IMR-90 (cell line): ENCODE results near the gene CYSRT1. TPM values are rescaled to one million over a fixed set of nuclear protein-coding genes. Genes with fewer than 3 reads are reported as not detected.

Experiments used
- ATAC-seq: fragments of 200-7000 bp; cut with Tn5 transposase; 2 replicates; pipeline ENCODE4 v1.9.1; 2020; ENCODE audit warnings: low read depth, mild to moderate bottlenecking, moderate library complexity
- BruUV-seq: library from RNA; stranded (reverse); fragments of 400-500 nt; replicated peaks from 2 replicates; lab custom pipeline; 2021; lab: Mats Ljungman, UMichigan
- CTCF ChIA-PET: fragments of 300-600 bp; formaldehyde crosslinking; extraction: SDS; loops from one replicate; lab custom pipeline; 2021; ENCODE audit warnings: antibody characterized with exemption; lab: Yijun Ruan, JAX
- POLR2A ChIA-PET: fragments of 300-600 bp; sonication (Branson Sonifier 250); formaldehyde crosslinking; loops from one replicate; lab custom pipeline; 2022; ENCODE audit warnings: antibody characterized with exemption; ENCODE audit not compliant: unreplicated experiment; lab: Charles Lee
- DNase-seq: peaks from one replicate; pipeline ENCODE4 v3.0.0; 2013
- H2AFZ ChIP-seq: replicated peaks from 2 replicates; pipeline ENCODE3; 2013; ENCODE audit warnings: low read length, mild to moderate bottlenecking; ENCODE audit not compliant: poor library complexity
- H2AK5ac ChIP-seq: 2 replicates; pipeline ENCODE4 v1.6.1; 2013; ENCODE audit warnings: low read depth, low read length, inconsistent platforms
- H2AK9ac ChIP-seq: replicated peaks from 2 replicates; pipeline ENCODE3; 2013; ENCODE audit warnings: mild to moderate bottlenecking, low read depth, low read length, moderate library complexity; ENCODE audit not compliant: poor library complexity
- H2BK120ac ChIP-seq: 2 replicates; pipeline ENCODE4 v1.6.1; 2013; ENCODE audit warnings: low read depth, low read length, inconsistent platforms
- H2BK15ac ChIP-seq: 3 replicates; pipeline ENCODE4 v1.6.1; 2013; ENCODE audit warnings: low read depth, low read length, inconsistent platforms
- H2BK20ac ChIP-seq: 2 replicates; pipeline ENCODE4 v1.6.1; 2013; ENCODE audit warnings: low read depth, mild to moderate bottlenecking, inconsistent platforms, low read length, moderate library complexity
- H2BK5ac ChIP-seq: 2 replicates; pipeline ENCODE4 v1.6.1; 2013; ENCODE audit warnings: mild to moderate bottlenecking, low read depth, low read length, inconsistent platforms; ENCODE audit not compliant: poor library complexity, severe bottlenecking
- H3K14ac ChIP-seq: replicated peaks from 2 replicates; pipeline ENCODE4 v1.6.1; 2013; ENCODE audit warnings: low read depth, low read length, inconsistent platforms
- H3K18ac ChIP-seq: 2 replicates; pipeline ENCODE4 v1.6.1; 2013; ENCODE audit warnings: low read depth, low read length, control low read depth
- H3K23ac ChIP-seq: 2 replicates; pipeline ENCODE4 v1.6.1; 2013; ENCODE audit warnings: low read depth, low read length, inconsistent platforms
- H3K27ac ChIP-seq: 2 replicates; pipeline ENCODE4 v1.5.1; 2013; ENCODE audit warnings: mild to moderate bottlenecking, control low read depth, low read length; ENCODE audit not compliant: insufficient read depth
- H3K27me3 ChIP-seq: 2 replicates; pipeline ENCODE4 v1.6.1; 2013; ENCODE audit warnings: low read length; ENCODE audit not compliant: control insufficient read depth, insufficient read depth
- H3K36me3 ChIP-seq: 2 replicates; pipeline ENCODE4 v1.6.1; 2013; ENCODE audit warnings: low read length, mixed read lengths; ENCODE audit not compliant: control insufficient read depth, insufficient read depth
- H3K4ac ChIP-seq: 2 replicates; pipeline ENCODE4 v1.6.1; 2013; ENCODE audit warnings: low read depth, low read length, inconsistent platforms
- H3K4me1 ChIP-seq: 2 replicates; pipeline ENCODE4 v1.6.1; 2013; ENCODE audit warnings: low read length, mixed read lengths; ENCODE audit not compliant: control insufficient read depth, insufficient read depth
- H3K4me2 ChIP-seq: 2 replicates; pipeline ENCODE4 v1.6.1; 2013; ENCODE audit warnings: low read depth, mild to moderate bottlenecking, control low read depth, low read length, moderate library complexity
- H3K4me3 ChIP-seq: 2 replicates; pipeline ENCODE4 v1.5.1; 2013; ENCODE audit warnings: low read depth, mild to moderate bottlenecking, control low read depth, low read length, moderate library complexity; ENCODE audit not compliant: insufficient read depth
- H3K56ac ChIP-seq: 2 replicates; pipeline ENCODE4 v1.6.1; 2013; ENCODE audit warnings: low read length, inconsistent platforms; ENCODE audit not compliant: insufficient read depth; ENCODE audit errors: extremely low read depth
- H3K79me1 ChIP-seq, 2 experiments: 2 replicates each; pipeline ENCODE4 v1.6.1; 2013; ENCODE audit warnings: low read length in 2 of 2, inconsistent platforms in 1 of 2, low read depth in 1 of 2
- H3K9ac ChIP-seq: 2 replicates; pipeline ENCODE4 v1.6.1; 2013; ENCODE audit warnings: low read depth, low read length, control low read depth
- H3K9me1 ChIP-seq: 2 replicates; pipeline ENCODE4 v1.6.1; 2013; ENCODE audit warnings: low read length, inconsistent platforms; ENCODE audit not compliant: insufficient read depth
- H3K9me3 ChIP-seq: 2 replicates; pipeline ENCODE4 v1.6.1; 2013; ENCODE audit warnings: low read length; ENCODE audit not compliant: control insufficient read depth, insufficient read depth
- H4K20me1 ChIP-seq: 2 replicates; pipeline ENCODE4 v1.6.1; 2013; ENCODE audit warnings: low read length, inconsistent platforms; ENCODE audit not compliant: insufficient read depth
- H4K5ac ChIP-seq: 2 replicates; pipeline ENCODE4 v1.6.1; 2013; ENCODE audit warnings: mild to moderate bottlenecking, low read depth, low read length, control low read depth
- H4K8ac ChIP-seq, 2 experiments: 2 replicates each; pipeline ENCODE4 v1.6.1; 2013; ENCODE audit warnings: low read depth in 2 of 2, low read length in 2 of 2, control low read depth in 1 of 2, inconsistent platforms in 1 of 2
- H4K91ac ChIP-seq: 2 replicates; pipeline ENCODE4 v1.6.1; 2013; ENCODE audit warnings: low read depth, low read length, inconsistent platforms; ENCODE audit not compliant: insufficient read depth
- CHD1 ChIP-seq: IDR thresholded peaks from 2 replicates; pipeline ENCODE4 v1.6.1; 2012; ENCODE audit warnings: low read depth, low read length, improper control_type of control experiment
- MAZ ChIP-seq: IDR thresholded peaks from 2 replicates; pipeline ENCODE4 v1.6.1; 2012; ENCODE audit warnings: low read depth, mild to moderate bottlenecking, low read length, improper control_type of control experiment, moderate library complexity, borderline replicate concordance
- MXI1 ChIP-seq: IDR thresholded peaks from 2 replicates; pipeline ENCODE4 v1.6.1; 2012; ENCODE audit warnings: low read depth, mild to moderate bottlenecking, low read length, moderate library complexity, borderline replicate concordance
- RFX5 ChIP-seq: IDR thresholded peaks from 2 replicates; pipeline ENCODE4 v1.8.0; 2012; ENCODE audit warnings: low read depth, mild to moderate bottlenecking, low read length, moderate library complexity
- SMC3 ChIP-seq: fragments of 150-350 bp; IDR thresholded peaks from 2 replicates; pipeline ENCODE4 v1.6.1; 2016; ENCODE audit warnings: low read depth, mild to moderate bottlenecking, antibody characterized with exemption, low read length, moderate library complexity
- WGBS, 2 experiments: methylation state at CpG; one replicate each; pipeline versions ENCODE4 v1.1.5 to v1.1.7; 2013; ENCODE audit warnings: missing lambda C conversion rate in 2 of 2; ENCODE audit not compliant: insufficient read length in 1 of 2; ENCODE audit errors: extremely low coverage in 2 of 2; 5-methylcytosine and 5-hydroxymethylcytosine counted together
- dilution Hi-C: fragments of 300-500 bp; cut with HindIII; formaldehyde crosslinking; loops from one replicate; pipeline ENCODE4 v1.14.3; 2018; ENCODE audit warnings: low sequenced_read_pairs; ENCODE audit not compliant: unreplicated experiment
- in situ Hi-C: fragments of 300-500 bp; cut with MboI; formaldehyde crosslinking; loops from 3 replicates; pipeline ENCODE4 v1.14.3; 2019; ENCODE audit warnings: low sequenced_read_pairs, inconsistent platforms, mixed read lengths
- intact Hi-C: fragments of 100-400 bp; cut with micrococcal nuclease; formaldehyde crosslinking; loops from 2 replicates; pipeline ENCODE4 v1.10.0; 2022
- polyA plus RNA-seq, 3 experiments: library from polyadenylated mRNA; depleted of rRNA; stranded (reverse); fragments of >200 nt; gene quantifications; 2 replicates each; pipeline ENCODE4 v1.2.3, GENCODE V29; 2012; ENCODE audit warnings: low replicate concordance in 1 of 3
- total RNA-seq: library from RNA; depleted of rRNA; stranded (reverse); fragments of >200 nt; gene quantifications from 2 replicates; pipeline ENCODE4 v1.2.3, GENCODE V29; 2012
- TF ChIP-seq, protein P1 (sequence below): fragments of 150-350 bp; IDR thresholded peaks from 2 replicates; pipeline ENCODE4 v1.6.1; 2016; ENCODE audit warnings: low read depth, mild to moderate bottlenecking, low read length, moderate library complexity, borderline replicate concordance

CYSRT1 gene
- total and polyA plus RNA-seq, 2 of the 4 experiments (the other 2 are of a cell fraction) = 0.18 to 0.84 TPM

DNA sequence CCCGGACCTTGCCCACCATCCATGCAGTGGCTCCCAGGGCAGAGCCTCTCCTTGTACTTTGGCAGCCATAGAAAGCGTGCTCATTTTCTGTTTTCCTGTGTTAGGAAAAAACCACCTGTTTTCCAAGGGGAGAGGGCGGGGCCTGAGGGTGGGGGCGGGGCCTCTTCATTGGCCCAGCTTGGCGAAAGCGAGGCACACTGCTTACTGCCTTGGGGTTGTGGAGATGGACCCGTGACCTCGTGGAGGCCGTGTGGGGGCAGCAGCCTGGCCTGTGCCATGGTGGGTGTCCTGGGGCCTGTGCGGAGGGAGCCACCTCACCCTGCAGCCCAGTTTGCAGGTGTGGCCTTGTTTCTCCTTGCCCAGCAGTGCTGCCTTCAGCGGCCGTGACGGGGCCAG lies 48.1 kb downstream of the CYSRT1 start:
- in situ Hi-C loops (no loop called here), intact Hi-C loops (no loop called here), dilution Hi-C loops (no loop called here)
- H4K8ac ChIP-seq = no peak overlapping the region
- H3K14ac ChIP-seq = no peak overlapping the region
- peaks cover 14% of the 10 kb centered on the region for H3K9me1 ChIP-seq
- H2BK15ac ChIP-seq = no peak overlapping the region
- H2AK5ac ChIP-seq = no peak overlapping the region
- no peak overlapping the region for H3K27ac ChIP-seq
- H2AFZ ChIP-seq = no peak overlapping the region
- no peak overlapping the region for H3K9ac ChIP-seq
- DNase-seq = no peak
- peaks cover 24% of the 10 kb centered on the region for H4K20me1 ChIP-seq
- H3K4ac ChIP-seq = no peak overlapping the region
- H3K4me3 ChIP-seq = no peak overlapping the region
- ChIA-PET CTCF (no interaction called here), POLR2A (no interaction called here)
- H2AK9ac ChIP-seq = no peak overlapping the region
- H3K4me2 ChIP-seq = no peak overlapping the region
- no peak overlapping the region for H3K23ac ChIP-seq
- no peaks in the 10 kb centered on the region for H3K9me3 ChIP-seq
- H3K56ac ChIP-seq = no peak overlapping the region
- H3K79me1 ChIP-seq = peaks cover 13 to 67% of the 10 kb centered on the region in 2 experiments
- no peak overlapping the region for H2BK5ac ChIP-seq
- no peak overlapping the region for H3K18ac ChIP-seq
- ATAC-seq = no peak
- no peak overlapping the region for H2BK20ac ChIP-seq
- H4K5ac ChIP-seq = no peak overlapping the region
- no peaks in the 10 kb centered on the region for H3K27me3 ChIP-seq
- H2BK120ac ChIP-seq = no peak overlapping the region
- H4K91ac ChIP-seq = no peak overlapping the region
- H3K36me3 ChIP-seq = peaks cover 37% of the 10 kb centered on the region
- 93% methylated on average over 11 of the region's 13 CpGs; no CpG with 5 or more reads in 1 of the 2 experiments for WGBS, 2 experiments
- peaks cover 21% of the 10 kb centered on the region for H3K4me1 ChIP-seq
- BruUV-seq = TSS peak; percentile 47
- TF ChIP-seq MAZ (no peak), CHD1 (no peak), SMC3 (no peak), MXI1 (no peak), RFX5 (no peak)
- TF ChIP-seq, protein P1, sequence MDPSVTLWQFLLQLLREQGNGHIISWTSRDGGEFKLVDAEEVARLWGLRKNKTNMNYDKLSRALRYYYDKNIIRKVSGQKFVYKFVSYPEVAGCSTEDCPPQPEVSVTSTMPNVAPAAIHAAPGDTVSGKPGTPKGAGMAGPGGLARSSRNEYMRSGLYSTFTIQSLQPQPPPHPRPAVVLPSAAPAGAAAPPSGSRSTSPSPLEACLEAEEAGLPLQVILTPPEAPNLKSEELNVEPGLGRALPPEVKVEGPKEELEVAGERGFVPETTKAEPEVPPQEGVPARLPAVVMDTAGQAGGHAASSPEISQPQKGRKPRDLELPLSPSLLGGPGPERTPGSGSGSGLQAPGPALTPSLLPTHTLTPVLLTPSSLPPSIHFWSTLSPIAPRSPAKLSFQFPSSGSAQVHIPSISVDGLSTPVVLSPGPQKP = no peak
